Measurements from ENCODE around the gene GUCY1B1.

GRCh38 chr4:155822572-155822971 is 63.8 kb downstream of the GUCY1B1 start:
- no peak for TF ChIP-seq NR3C1 (IDR thresholded peaks at IDR 0.05)
- TF ChIP-seq, protein P1, sequence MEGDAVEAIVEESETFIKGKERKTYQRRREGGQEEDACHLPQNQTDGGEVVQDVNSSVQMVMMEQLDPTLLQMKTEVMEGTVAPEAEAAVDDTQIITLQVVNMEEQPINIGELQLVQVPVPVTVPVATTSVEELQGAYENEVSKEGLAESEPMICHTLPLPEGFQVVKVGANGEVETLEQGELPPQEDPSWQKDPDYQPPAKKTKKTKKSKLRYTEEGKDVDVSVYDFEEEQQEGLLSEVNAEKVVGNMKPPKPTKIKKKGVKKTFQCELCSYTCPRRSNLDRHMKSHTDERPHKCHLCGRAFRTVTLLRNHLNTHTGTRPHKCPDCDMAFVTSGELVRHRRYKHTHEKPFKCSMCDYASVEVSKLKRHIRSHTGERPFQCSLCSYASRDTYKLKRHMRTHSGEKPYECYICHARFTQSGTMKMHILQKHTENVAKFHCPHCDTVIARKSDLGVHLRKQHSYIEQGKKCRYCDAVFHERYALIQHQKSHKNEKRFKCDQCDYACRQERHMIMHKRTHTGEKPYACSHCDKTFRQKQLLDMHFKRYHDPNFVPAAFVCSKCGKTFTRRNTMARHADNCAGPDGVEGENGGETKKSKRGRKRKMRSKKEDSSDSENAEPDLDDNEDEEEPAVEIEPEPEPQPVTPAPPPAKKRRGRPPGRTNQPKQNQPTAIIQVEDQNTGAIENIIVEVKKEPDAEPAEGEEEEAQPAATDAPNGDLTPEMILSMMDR (IDR thresholded peaks at IDR 0.05): no peak
